ENCODE measurements around the gene PLIN4. TPM values are rescaled to one million over a fixed set of nuclear protein-coding genes. Genes with fewer than 3 reads are reported as not detected.

Gene PLIN4
- total and polyA plus RNA-seq, 2 donors: 14.0 to 55.7 TPM

GRCh38 chr19:4471403-4472173 is 46.7 kb downstream of the PLIN4 start:
- Histone ChIP-seq H3K36me3 (ENCODE audit: insufficient read depth) (no peaks in the 10 kb centered on the region), H3K4me3 (ENCODE audit: low read depth, low read length) (peak overlapping the region; percentile 93), H3K27ac (ENCODE audit: low read depth) (no peak overlapping the region), H3K4me1 (ENCODE audit: insufficient read depth) (no peaks in the 10 kb centered on the region)
- WGBS: under 1% methylated on average over 33 of the region's 33 CpGs
- peak; percentile 100 for DNase-seq (ENCODE audit: extremely low spot score)

GRCh38 chr19:4467835-4468234 is 50.5 kb downstream of the PLIN4 start:
- DNase-seq (ENCODE audit: extremely low spot score): no peak
- Histone ChIP-seq H3K36me3 (ENCODE audit: insufficient read depth) (no peaks in the 10 kb centered on the region), H3K4me3 (ENCODE audit: low read depth, low read length) (no peak overlapping the region)

GRCh38 chr19:4464815-4465581 is 53.3 kb downstream of the PLIN4 start:
- H3K36me3 ChIP-seq (ENCODE audit: insufficient read depth): no peaks in the 10 kb centered on the region
- H3K27ac ChIP-seq (ENCODE audit: low read depth): no peak overlapping the region
- no peak for DNase-seq (ENCODE audit: extremely low spot score)
- no peak overlapping the region for H3K4me3 ChIP-seq (ENCODE audit: low read depth, low read length)
- 88% methylated on average over 8 of the region's 8 CpGs for WGBS
- no peaks in the 10 kb centered on the region for H3K4me1 ChIP-seq (ENCODE audit: insufficient read depth)

More at GRCh38 chr19:4467835-4468234, 50.5 kb downstream of the PLIN4 start:
- H3K27ac ChIP-seq (ENCODE audit: low read depth): no peak overlapping the region
- H3K4me1 ChIP-seq (ENCODE audit: insufficient read depth): no peaks in the 10 kb centered on the region
- WGBS: 78% methylated on average over 3 of the region's 3 CpGs

GRCh38 chr19:4457654-4458395 is 60.5 kb downstream of the PLIN4 start, which contains the start of gene UBXN6:
Gene UBXN6 (minus strand): TSS chr19:4457794. CDS start chr19:4457697, 97 bp downstream.
- H3K4me3 ChIP-seq (ENCODE audit: low read depth, low read length): peak within 1 kb of the TSS; percentile 89
- no peaks in the 10 kb centered on the region for H3K36me3 ChIP-seq (ENCODE audit: insufficient read depth)
- 7% methylated on average over 52 of the region's 52 CpGs for WGBS
- peak within 1 kb of the TSS; percentile 83 for H3K27ac ChIP-seq (ENCODE audit: low read depth)
- peak; percentile 93 for DNase-seq (ENCODE audit: extremely low spot score)
- no peaks in the 10 kb centered on the region for H3K4me1 ChIP-seq (ENCODE audit: insufficient read depth)

- no peaks in the 10 kb centered on the region for H3K36me3 ChIP-seq (ENCODE audit: insufficient read depth)
- H3K4me1 ChIP-seq (ENCODE audit: insufficient read depth): no peaks in the 10 kb centered on the region
- WGBS: 1% methylated on average over 50 of the region's 53 CpGs
- H3K27ac ChIP-seq (ENCODE audit: low read depth): peak overlapping the region; percentile 83
- DNase-seq (ENCODE audit: extremely low spot score): peak; percentile 41
- peak overlapping the region; percentile 89 for H3K4me3 ChIP-seq (ENCODE audit: low read depth, low read length)
Measured at GRCh38 chr19:4456843-4457653, 61.2 kb downstream of the PLIN4 start.

GRCh38 chr19:4456476-4456842 is 61.8 kb downstream of the PLIN4 start:
- Histone ChIP-seq H3K36me3 (ENCODE audit: insufficient read depth) (no peaks in the 10 kb centered on the region), H3K27ac (ENCODE audit: low read depth) (peak overlapping the region; percentile 28), H3K4me3 (ENCODE audit: low read depth, low read length) (peak overlapping the region; percentile 89), H3K4me1 (ENCODE audit: insufficient read depth) (no peaks in the 10 kb centered on the region)
- WGBS: 3% methylated on average over 9 of the region's 9 CpGs
- DNase-seq (ENCODE audit: extremely low spot score): peak; percentile 21

- WGBS: 22% methylated on average over 15 of the region's 15 CpGs
- no peaks in the 10 kb centered on the region for H3K36me3 ChIP-seq (ENCODE audit: insufficient read depth)
- no peaks in the 10 kb centered on the region for H3K4me1 ChIP-seq (ENCODE audit: insufficient read depth)
- H3K4me3 ChIP-seq (ENCODE audit: low read depth, low read length): no peak overlapping the region
- H3K27ac ChIP-seq (ENCODE audit: low read depth): peak overlapping the region; percentile 46
- peak; percentile 79 for DNase-seq (ENCODE audit: extremely low spot score)
Measured at GRCh38 chr19:4455719-4456475, 62.4 kb downstream of the PLIN4 start.

GRCh38 chr19:4454747-4455718 is 63.3 kb downstream of the PLIN4 start:
- Histone ChIP-seq H3K27ac (ENCODE audit: low read depth) (peak overlapping the region; percentile 46), H3K4me1 (ENCODE audit: insufficient read depth) (no peaks in the 10 kb centered on the region), H3K4me3 (ENCODE audit: low read depth, low read length) (no peak overlapping the region), H3K36me3 (ENCODE audit: insufficient read depth) (no peaks in the 10 kb centered on the region)
- peak; percentile 43 for DNase-seq (ENCODE audit: extremely low spot score)
- 33% methylated on average over 29 of the region's 29 CpGs for WGBS

GRCh38 chr19:4453232-4454179 is 64.8 kb downstream of the PLIN4 start:
- H3K4me1 ChIP-seq (ENCODE audit: insufficient read depth): no peaks in the 10 kb centered on the region
- peaks cover 8% of the 10 kb centered on the region for H3K36me3 ChIP-seq (ENCODE audit: insufficient read depth)
- H3K4me3 ChIP-seq (ENCODE audit: low read depth, low read length): no peak overlapping the region
- WGBS: 76% methylated on average over 34 of the region's 34 CpGs
- no peak for DNase-seq (ENCODE audit: extremely low spot score)
- no peak overlapping the region for H3K27ac ChIP-seq (ENCODE audit: low read depth)

GRCh38 chr19:4452230-4452990 is 65.9 kb downstream of the PLIN4 start:
- Histone ChIP-seq H3K27ac (ENCODE audit: low read depth) (no peak overlapping the region), H3K36me3 (ENCODE audit: insufficient read depth) (peaks cover 9% of the 10 kb centered on the region), H3K4me3 (ENCODE audit: low read depth, low read length) (no peak overlapping the region), H3K4me1 (ENCODE audit: insufficient read depth) (no peaks in the 10 kb centered on the region)
- 89% methylated on average over 24 of the region's 24 CpGs for WGBS
- no peak for DNase-seq (ENCODE audit: extremely low spot score)
